ENCODE results near the gene AGAP3. TPM values are rescaled to one million over a fixed set of nuclear protein-coding genes. Genes with fewer than 3 reads are reported as not detected.

The AGAP3 gene
- total and polyA plus RNA-seq, 3 experiments from 2014 or later, result 8.0 to 40.7 (median 39.9) TPM

GRCh38 chr7:151089893-151090730 is 3.8 kb downstream of the AGAP3 start:
- H3K4me3 ChIP-seq (ENCODE audit: low read length), result no peak overlapping the region
- no peak for DNase-seq
- peaks cover 29% of the 10 kb centered on the region for H3K4me1 ChIP-seq (ENCODE audit: insufficient read depth, low read length)
- H3K27ac ChIP-seq (ENCODE audit: low read depth, low read length), result no peak overlapping the region
- no peaks in the 10 kb centered on the region for H3K9me3 ChIP-seq (ENCODE audit: low read length)
- no peak overlapping the region for H3K27ac Mint-ChIP-seq
- POLR2A ChIA-PET, result interaction anchor here (0.6 kb wide), 1 partner anchor 628 kb away, joined by 6 read pairs; no protein-coding TSS in a partner anchor
- H3K9me3 Mint-ChIP-seq, result no peaks in the 10 kb centered on the region
- H3K36me3 Mint-ChIP-seq, result peaks cover 0 to 4% (median 0%) of the 10 kb centered on the region in 3 donors
- H3K27me3 ChIP-seq (ENCODE audit: insufficient read depth, low read length, poor library complexity, severe bottlenecking), result no peaks in the 10 kb centered on the region
- H3K4me1 Mint-ChIP-seq, result peaks cover 17 to 26% (median 22%) of the 10 kb centered on the region in 3 donors
- CTCF ChIA-PET, result interaction anchor here (1.1 to 4.8 kb wide), 4 partner anchors 9 to 127 kb away, joined by 3 to 25 read pairs (median 4); partner anchors contain the start of gene FASTK
- peaks cover 0 to 10% of the 10 kb centered on the region in 2 donors for H3K27me3 Mint-ChIP-seq
- H3K4me3 Mint-ChIP-seq, result peak overlapping the region in 1 of 7 donors; percentile 36
- no peaks in the 10 kb centered on the region for H3K36me3 ChIP-seq (ENCODE audit: insufficient read depth, low read length)

GRCh38 chr7:151091003-151091402 is 4.7 kb downstream of the AGAP3 start:
- peaks cover 0 to 1% (median 0%) of the 10 kb centered on the region in 3 donors for H3K36me3 Mint-ChIP-seq
- no peak overlapping the region for H3K4me3 ChIP-seq (ENCODE audit: low read length)
- H3K4me1 ChIP-seq (ENCODE audit: insufficient read depth, low read length), result peaks cover 20% of the 10 kb centered on the region
- H3K9me3 Mint-ChIP-seq, result no peaks in the 10 kb centered on the region
- ChIA-PET CTCF (interaction anchor here (1.4 to 4.8 kb wide), 2 partner anchors 20 to 31 kb away, joined by 5 to 25 read pairs; no protein-coding TSS in a partner anchor), POLR2A (no interaction called here)
- H3K27me3 ChIP-seq (ENCODE audit: insufficient read depth, low read length, poor library complexity, severe bottlenecking), result no peaks in the 10 kb centered on the region
- no peaks in the 10 kb centered on the region for H3K36me3 ChIP-seq (ENCODE audit: insufficient read depth, low read length)
- H3K4me3 Mint-ChIP-seq, result peak overlapping the region in 1 of 7 donors; percentile 3
- H3K27me3 Mint-ChIP-seq, result peaks cover 0 to 8% of the 10 kb centered on the region in 2 donors
- H3K27ac ChIP-seq (ENCODE audit: low read depth, low read length), result no peak overlapping the region
- peaks cover 10 to 17% (median 15%) of the 10 kb centered on the region in 3 donors for H3K4me1 Mint-ChIP-seq
- no peak for DNase-seq
- H3K9me3 ChIP-seq (ENCODE audit: low read length), result no peaks in the 10 kb centered on the region
- no peak overlapping the region for H3K27ac Mint-ChIP-seq

GRCh38 chr7:151091431-151091830 is 5.2 kb downstream of the AGAP3 start:
- Histone ChIP-seq H3K27me3 (ENCODE audit: insufficient read depth, low read length, poor library complexity, severe bottlenecking) (no peaks in the 10 kb centered on the region), H3K27ac (ENCODE audit: low read depth, low read length) (no peak overlapping the region), H3K4me3 (ENCODE audit: low read length) (no peak overlapping the region), H3K4me1 (ENCODE audit: insufficient read depth, low read length) (peaks cover 20% of the 10 kb centered on the region), H3K36me3 (ENCODE audit: insufficient read depth, low read length) (no peaks in the 10 kb centered on the region), H3K9me3 (ENCODE audit: low read length) (no peaks in the 10 kb centered on the region)
- H3K27me3 Mint-ChIP-seq, result peaks cover 0 to 8% of the 10 kb centered on the region in 2 donors
- DNase-seq, result no peak
- H3K4me3 Mint-ChIP-seq, result peak overlapping the region in 1 of 7 donors; percentile 3
- CTCF ChIA-PET, result interaction anchor here (1.4 kb wide), 1 partner anchor 31 kb away, joined by 5 read pairs; no protein-coding TSS in a partner anchor
- no peak overlapping the region for H3K27ac Mint-ChIP-seq
- POLR2A ChIA-PET, result no interaction called here
- H3K4me1 Mint-ChIP-seq, result peaks cover 10 to 17% (median 15%) of the 10 kb centered on the region in 3 donors
- H3K9me3 Mint-ChIP-seq, result no peaks in the 10 kb centered on the region
- peaks cover 0 to 1% (median 0%) of the 10 kb centered on the region in 3 donors for H3K36me3 Mint-ChIP-seq

GRCh38 chr7:151091988-151092387 is 5.7 kb downstream of the AGAP3 start:
- H3K36me3 Mint-ChIP-seq, result no peaks in the 10 kb centered on the region
- H3K36me3 ChIP-seq (ENCODE audit: insufficient read depth, low read length), result no peaks in the 10 kb centered on the region
- H3K4me1 Mint-ChIP-seq, result peaks cover 10 to 17% (median 15%) of the 10 kb centered on the region in 3 donors
- POLR2A ChIA-PET, result no interaction called here
- H3K27me3 ChIP-seq (ENCODE audit: insufficient read depth, low read length, poor library complexity, severe bottlenecking), result no peaks in the 10 kb centered on the region
- no peaks in the 10 kb centered on the region for H3K9me3 Mint-ChIP-seq
- no peak overlapping the region for H3K27ac ChIP-seq (ENCODE audit: low read depth, low read length)
- H3K27ac Mint-ChIP-seq, result peak overlapping the region in 1 of 8 donors; percentile 46
- DNase-seq, result no peak
- no peak overlapping the region for H3K4me3 ChIP-seq (ENCODE audit: low read length)
- peaks cover 0 to 8% of the 10 kb centered on the region in 2 donors for H3K27me3 Mint-ChIP-seq
- CTCF ChIA-PET, result interaction anchor here (0.9 to 1.4 kb wide), 2 partner anchors 19 to 32 kb away, joined by 3 to 5 read pairs; no protein-coding TSS in a partner anchor
- no peaks in the 10 kb centered on the region for H3K9me3 ChIP-seq (ENCODE audit: low read length)
- H3K4me1 ChIP-seq (ENCODE audit: insufficient read depth, low read length), result peaks cover 20% of the 10 kb centered on the region
- peak overlapping the region in 1 of 7 donors; percentile 3 for H3K4me3 Mint-ChIP-seq

GRCh38 chr7:151093748-151094147 is 7.5 kb downstream of the AGAP3 start:
- peaks cover 5 to 9% (median 9%) of the 10 kb centered on the region in 3 donors for H3K4me1 Mint-ChIP-seq
- no peak overlapping the region for H3K4me3 Mint-ChIP-seq
- no peak overlapping the region for H3K4me3 ChIP-seq (ENCODE audit: low read length)
- H3K27me3 ChIP-seq (ENCODE audit: insufficient read depth, low read length, poor library complexity, severe bottlenecking), result no peaks in the 10 kb centered on the region
- H3K27me3 Mint-ChIP-seq, result peaks cover 0 to 1% of the 10 kb centered on the region in 2 donors
- no peak overlapping the region for H3K27ac ChIP-seq (ENCODE audit: low read depth, low read length)
- peak overlapping the region in 1 of 8 donors; percentile 36 for H3K27ac Mint-ChIP-seq
- no peaks in the 10 kb centered on the region for H3K9me3 Mint-ChIP-seq
- no peaks in the 10 kb centered on the region for H3K36me3 ChIP-seq (ENCODE audit: insufficient read depth, low read length)
- POLR2A ChIA-PET, result no interaction called here
- CTCF ChIA-PET, result interaction anchor here (0.8 to 1.3 kb wide), 5 partner anchors 9 to 77 kb away, joined by 3 to 4 read pairs (median 3); no protein-coding TSS in a partner anchor
- H3K4me1 ChIP-seq (ENCODE audit: insufficient read depth, low read length), result peaks cover 6% of the 10 kb centered on the region
- no peaks in the 10 kb centered on the region for H3K36me3 Mint-ChIP-seq
- no peaks in the 10 kb centered on the region for H3K9me3 ChIP-seq (ENCODE audit: low read length)
- DNase-seq, result no peak

- Histone ChIP-seq H3K36me3 (ENCODE audit: insufficient read depth, low read length) (no peaks in the 10 kb centered on the region), H3K4me1 (ENCODE audit: insufficient read depth, low read length) (no peaks in the 10 kb centered on the region), H3K4me3 (ENCODE audit: low read length) (no peak overlapping the region), H3K27me3 (ENCODE audit: insufficient read depth, low read length, poor library complexity, severe bottlenecking) (no peaks in the 10 kb centered on the region), H3K27ac (ENCODE audit: low read depth, low read length) (no peak overlapping the region), H3K9me3 (ENCODE audit: low read length) (no peaks in the 10 kb centered on the region)
- H3K4me3 Mint-ChIP-seq, result no peak overlapping the region
- DNase-seq, result no peak
- H3K27ac Mint-ChIP-seq, result no peak overlapping the region
- H3K27me3 Mint-ChIP-seq, result no peaks in the 10 kb centered on the region
- H3K36me3 Mint-ChIP-seq, result no peaks in the 10 kb centered on the region
- ChIA-PET CTCF (interaction anchor here (0.7 to 1.3 kb wide), 5 partner anchors 10 to 132 kb away, joined by 3 to 4 read pairs (median 3); partner anchors contain the start of gene ABCB8), POLR2A (no interaction called here)
- H3K9me3 Mint-ChIP-seq, result no peaks in the 10 kb centered on the region
- H3K4me1 Mint-ChIP-seq, result peaks cover 0 to 3% (median under 1%) of the 10 kb centered on the region in 3 donors
These were observed 8.4 kb downstream of the AGAP3 start for GRCh38 chr7:151094675-151095074.

- Mint-ChIP-seq H3K27me3 (no peaks in the 10 kb centered on the region), H3K4me3 (no peak overlapping the region), H3K36me3 (no peaks in the 10 kb centered on the region), H3K4me1 (peaks cover 0 to 1% (median 0%) of the 10 kb centered on the region in 3 donors), H3K27ac (no peak overlapping the region), H3K9me3 (no peaks in the 10 kb centered on the region)
- Histone ChIP-seq H3K27ac (ENCODE audit: low read depth, low read length) (no peak overlapping the region), H3K36me3 (ENCODE audit: insufficient read depth, low read length) (no peaks in the 10 kb centered on the region), H3K27me3 (ENCODE audit: insufficient read depth, low read length, poor library complexity, severe bottlenecking) (no peaks in the 10 kb centered on the region), H3K4me1 (ENCODE audit: insufficient read depth, low read length) (no peaks in the 10 kb centered on the region), H3K4me3 (ENCODE audit: low read length) (no peak overlapping the region), H3K9me3 (ENCODE audit: low read length) (no peaks in the 10 kb centered on the region)
- POLR2A ChIA-PET, result interaction anchor here (1.3 kb wide), 1 partner anchor 15 kb away, joined by 3 read pairs; the partner anchor contains the start of gene FASTK
- CTCF ChIA-PET, result interaction anchor here (0.7 to 1.3 kb wide), 5 partner anchors 16 to 133 kb away, joined by 3 to 4 read pairs (median 3); partner anchors contain the start of gene ABCB8
- DNase-seq, result no peak
These were observed 9.0 kb downstream of the AGAP3 start for GRCh38 chr7:151095123-151095797.
